Trophoblast cell (in vitro differentiated cells and primary cell): ENCODE results near the gene PRR35.

ENCODE experiments used
- DNase-seq, 2 donors: peaks; one replicate each; pipeline ENCODE4 v3.0.0-alpha.2; 2016
- H2AFZ ChIP-seq: 2 replicates; pipeline ENCODE4 v1.6.1; 2013; ENCODE audit warnings: low read length, moderate library complexity, mild to moderate bottlenecking; ENCODE audit not compliant: insufficient read depth, poor library complexity
- H2AK5ac ChIP-seq: 2 replicates; pipeline ENCODE4 v1.6.1; 2013; ENCODE audit warnings: mild to moderate bottlenecking, low read length
- H2BK120ac ChIP-seq: 2 replicates; pipeline ENCODE4 v1.6.1; 2013; ENCODE audit warnings: low read length, mild to moderate bottlenecking, moderate library complexity; ENCODE audit not compliant: insufficient read depth, poor library complexity
- H2BK12ac ChIP-seq: 2 replicates; pipeline ENCODE4 v1.6.1; 2013; ENCODE audit warnings: mild to moderate bottlenecking, low read length, moderate library complexity
- H2BK5ac ChIP-seq: 2 replicates; pipeline ENCODE4 v1.6.1; 2013; ENCODE audit warnings: low read length, low read depth, moderate library complexity, mild to moderate bottlenecking; ENCODE audit not compliant: poor library complexity
- H3K14ac ChIP-seq: 2 replicates; pipeline ENCODE4 v1.6.1; 2013; ENCODE audit warnings: mild to moderate bottlenecking, low read length
- H3K18ac ChIP-seq: 2 replicates; pipeline ENCODE4 v1.6.1; 2013; ENCODE audit warnings: mild to moderate bottlenecking, low read length
- H3K23ac ChIP-seq: 2 replicates; pipeline ENCODE4 v1.6.1; 2013; ENCODE audit warnings: low read length
- H3K27ac ChIP-seq: 2 replicates; pipeline ENCODE4 v1.5.1; 2013; ENCODE audit warnings: low read depth, mild to moderate bottlenecking, inconsistent platforms, low read length, moderate library complexity
- H3K27me3 ChIP-seq: 2 replicates; pipeline ENCODE4 v1.6.1; 2013; ENCODE audit warnings: inconsistent platforms, mild to moderate bottlenecking, low read length, moderate library complexity; ENCODE audit not compliant: insufficient read depth
- H3K36me3 ChIP-seq, 2 experiments: 1 replicate in 1 of 2; 2 replicates in 1 of 2; pipeline ENCODE4 v1.6.1; 2013; ENCODE audit warnings: low read length in 2 of 2, mild to moderate bottlenecking in 2 of 2, moderate library complexity in 1 of 2; ENCODE audit not compliant: insufficient read depth in 2 of 2, control insufficient read depth in 1 of 2
- H3K4ac ChIP-seq: 2 replicates; pipeline ENCODE4 v1.6.1; 2013; ENCODE audit warnings: low read depth, mild to moderate bottlenecking, low read length, moderate library complexity
- H3K4me1 ChIP-seq, 2 experiments: 1 replicate in 1 of 2; 2 replicates in 1 of 2; pipeline ENCODE4 v1.6.1; 2013; ENCODE audit warnings: low read length in 2 of 2, mild to moderate bottlenecking in 2 of 2, moderate library complexity in 1 of 2; ENCODE audit not compliant: insufficient read depth in 2 of 2, control insufficient read depth in 1 of 2
- H3K4me2 ChIP-seq: 2 replicates; pipeline ENCODE4 v1.6.1; 2013; ENCODE audit warnings: inconsistent platforms, mild to moderate bottlenecking, low read length, moderate library complexity
- H3K4me3 ChIP-seq: 2 replicates; pipeline ENCODE4 v1.5.1; 2013; ENCODE audit warnings: mild to moderate bottlenecking, low read depth, low read length, inconsistent platforms
- H3K79me1 ChIP-seq: one replicate; pipeline ENCODE4 v1.6.1; 2013; ENCODE audit warnings: low read length
- H3K79me2 ChIP-seq: 2 replicates; pipeline ENCODE4 v1.6.1; 2013; ENCODE audit warnings: low read length, mild to moderate bottlenecking; ENCODE audit not compliant: control insufficient read depth, insufficient read depth, poor library complexity
- H3K9ac ChIP-seq: 2 replicates; pipeline ENCODE4 v1.6.1; 2013; ENCODE audit warnings: mild to moderate bottlenecking, low read length
- H3K9me3 ChIP-seq: 2 replicates; pipeline ENCODE4 v1.6.1; 2013; ENCODE audit warnings: low read depth, mild to moderate bottlenecking, control low read depth, inconsistent platforms, low read length; ENCODE audit not compliant: insufficient read depth
- H4K12ac ChIP-seq: 2 replicates; pipeline ENCODE4 v1.6.1; 2013; ENCODE audit warnings: low read depth, mild to moderate bottlenecking, low read length, moderate library complexity
- H4K8ac ChIP-seq: 2 replicates; pipeline ENCODE4 v1.6.1; 2013; ENCODE audit warnings: low read depth, mild to moderate bottlenecking, low read length, moderate library complexity
- H4K91ac ChIP-seq: one replicate; pipeline ENCODE4 v1.6.1; 2013; ENCODE audit warnings: low read depth, mild to moderate bottlenecking, low read length, moderate library complexity
- whole genome bisulfite sequencing: extraction: QIAGEN DNeasy Blood & Tissue Kit; methylation state at CpG from one replicate; pipeline ENCODE4 v1.1.7; 2013; ENCODE audit warnings: missing lambda C conversion rate; ENCODE audit not compliant: insufficient read length, insufficient coverage; ENCODE audit errors: extremely low coverage; 5-methylcytosine and 5-hydroxymethylcytosine counted together

The PRR35 gene

GRCh38 chr16:526181-527014 is 33.8 kb upstream of the PRR35 start:
- peak; percentile 83 to 86 for DNase-seq
- peak overlapping the region; percentile 89 for H3K4me3 ChIP-seq
- peak overlapping the region; percentile 93 for H2BK120ac ChIP-seq
- H3K14ac ChIP-seq = peak overlapping the region; percentile 90
- H3K36me3 ChIP-seq = peaks cover 4 to 8% of the 10 kb centered on the region in 2 experiments
- no peaks in the 10 kb centered on the region for H3K27me3 ChIP-seq
- H3K79me1 ChIP-seq = peaks cover 10% of the 10 kb centered on the region
- peak overlapping the region; percentile 88 for H3K27ac ChIP-seq
- peak overlapping the region; percentile 58 for H2AFZ ChIP-seq
- no peak overlapping the region for H2BK12ac ChIP-seq
- H3K23ac ChIP-seq = no peak overlapping the region
- peak overlapping the region; percentile 93 for H4K12ac ChIP-seq
- H3K79me2 ChIP-seq = peaks cover 20% of the 10 kb centered on the region
- H4K8ac ChIP-seq = peak overlapping the region; percentile 80
- H4K91ac ChIP-seq = peak overlapping the region; percentile 91
- H3K4me2 ChIP-seq = peak overlapping the region; percentile 72
- H2AK5ac ChIP-seq = peak overlapping the region; percentile 51
- peaks cover 25 to 28% of the 10 kb centered on the region in 2 experiments for H3K4me1 ChIP-seq
- H2BK5ac ChIP-seq = peak overlapping the region; percentile 71
- H3K4ac ChIP-seq = peak overlapping the region; percentile 59
- H3K9ac ChIP-seq = peak overlapping the region; percentile 86
- WGBS = no CpG with 5 or more reads among the region's 26 CpGs
- H3K18ac ChIP-seq = peak overlapping the region; percentile 93
- no peaks in the 10 kb centered on the region for H3K9me3 ChIP-seq

DNA sequence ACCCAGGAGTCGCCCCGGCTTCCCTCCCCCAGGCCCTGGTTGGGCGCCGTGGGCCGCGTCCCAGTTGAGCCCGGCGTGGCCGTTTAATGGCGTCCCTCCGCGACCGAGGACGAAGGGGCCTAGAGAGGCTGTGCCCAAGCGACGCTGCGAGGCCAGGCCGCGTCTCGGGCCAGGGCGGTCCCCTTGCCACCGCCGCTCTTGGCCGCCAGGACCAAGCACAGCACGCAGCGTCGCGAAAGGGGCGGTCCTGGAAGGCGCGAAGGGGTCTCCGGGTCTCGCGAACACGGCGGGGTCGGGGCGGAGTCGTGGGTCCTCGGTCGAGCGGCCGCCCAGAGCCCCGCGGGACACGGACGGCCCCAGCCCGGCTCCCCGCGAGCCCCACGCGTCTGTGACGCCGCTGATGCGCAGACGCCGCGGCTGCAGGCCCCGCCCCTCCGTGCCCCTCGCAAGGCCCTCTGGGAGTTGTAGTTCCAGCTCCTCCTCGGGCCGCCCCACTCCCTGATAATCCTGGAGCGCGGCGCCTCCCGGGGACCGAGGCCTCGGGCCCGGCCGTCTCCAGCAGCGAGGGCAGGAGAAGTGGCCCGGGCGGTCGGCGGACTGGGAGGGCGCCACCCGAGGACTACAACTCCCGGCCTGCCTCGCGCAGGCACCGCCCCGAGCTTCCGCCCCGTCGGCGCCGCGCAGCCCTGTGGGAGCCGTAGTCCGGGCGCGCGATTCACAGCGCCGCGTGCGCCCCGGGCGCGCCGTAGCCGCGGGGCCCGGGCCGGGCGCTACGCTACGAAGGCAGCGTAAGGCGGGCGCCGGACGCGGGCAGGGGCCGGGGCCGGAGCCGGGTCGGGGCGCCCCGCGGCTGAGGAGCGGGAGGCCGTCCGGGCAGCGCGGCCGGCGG is 32.9 kb upstream of the PRR35 start, which contains the start of gene CAPN15:
CAPN15 (plus strand) TSS at position 698 of the 889 bp plus-strand sequence. CDS start 19,127 bp downstream, outside the sequence.
- H3K14ac ChIP-seq = peak within 1 kb of the TSS; percentile 90
- H3K18ac ChIP-seq = peak within 1 kb of the TSS; percentile 93
- no peaks in the 10 kb centered on the region for H3K27me3 ChIP-seq
- H3K9ac ChIP-seq = peak within 1 kb of the TSS; percentile 86
- H3K79me1 ChIP-seq = peaks cover 10% of the 10 kb centered on the region
- peak within 1 kb of the TSS; percentile 72 for H3K4me2 ChIP-seq
- DNase-seq = peak; percentile 65 to 84
- peaks cover 23% of the 10 kb centered on the region for H3K79me2 ChIP-seq
- H3K23ac ChIP-seq = no peak within 1 kb of the TSS
- no CpG with 5 or more reads among the region's 129 CpGs for WGBS
- peak within 1 kb of the TSS; percentile 93 for H2BK120ac ChIP-seq
- no peaks in the 10 kb centered on the region for H3K9me3 ChIP-seq
- H3K4me1 ChIP-seq = peaks cover 25 to 28% of the 10 kb centered on the region in 2 experiments
- peak within 1 kb of the TSS; percentile 89 for H3K4me3 ChIP-seq
- peak within 1 kb of the TSS; percentile 95 for H4K91ac ChIP-seq
- H4K8ac ChIP-seq = peak within 1 kb of the TSS; percentile 80
- peak within 1 kb of the TSS; percentile 70 for H2BK12ac ChIP-seq
- peak within 1 kb of the TSS; percentile 93 for H4K12ac ChIP-seq
- peak within 1 kb of the TSS; percentile 99 for H2BK5ac ChIP-seq
- peak within 1 kb of the TSS; percentile 51 for H2AK5ac ChIP-seq
- peak within 1 kb of the TSS; percentile 77 for H3K4ac ChIP-seq
- H3K27ac ChIP-seq = peak within 1 kb of the TSS; percentile 88
- H2AFZ ChIP-seq = peak within 1 kb of the TSS; percentile 82
- peaks cover 4 to 8% of the 10 kb centered on the region in 2 experiments for H3K36me3 ChIP-seq

DNA sequence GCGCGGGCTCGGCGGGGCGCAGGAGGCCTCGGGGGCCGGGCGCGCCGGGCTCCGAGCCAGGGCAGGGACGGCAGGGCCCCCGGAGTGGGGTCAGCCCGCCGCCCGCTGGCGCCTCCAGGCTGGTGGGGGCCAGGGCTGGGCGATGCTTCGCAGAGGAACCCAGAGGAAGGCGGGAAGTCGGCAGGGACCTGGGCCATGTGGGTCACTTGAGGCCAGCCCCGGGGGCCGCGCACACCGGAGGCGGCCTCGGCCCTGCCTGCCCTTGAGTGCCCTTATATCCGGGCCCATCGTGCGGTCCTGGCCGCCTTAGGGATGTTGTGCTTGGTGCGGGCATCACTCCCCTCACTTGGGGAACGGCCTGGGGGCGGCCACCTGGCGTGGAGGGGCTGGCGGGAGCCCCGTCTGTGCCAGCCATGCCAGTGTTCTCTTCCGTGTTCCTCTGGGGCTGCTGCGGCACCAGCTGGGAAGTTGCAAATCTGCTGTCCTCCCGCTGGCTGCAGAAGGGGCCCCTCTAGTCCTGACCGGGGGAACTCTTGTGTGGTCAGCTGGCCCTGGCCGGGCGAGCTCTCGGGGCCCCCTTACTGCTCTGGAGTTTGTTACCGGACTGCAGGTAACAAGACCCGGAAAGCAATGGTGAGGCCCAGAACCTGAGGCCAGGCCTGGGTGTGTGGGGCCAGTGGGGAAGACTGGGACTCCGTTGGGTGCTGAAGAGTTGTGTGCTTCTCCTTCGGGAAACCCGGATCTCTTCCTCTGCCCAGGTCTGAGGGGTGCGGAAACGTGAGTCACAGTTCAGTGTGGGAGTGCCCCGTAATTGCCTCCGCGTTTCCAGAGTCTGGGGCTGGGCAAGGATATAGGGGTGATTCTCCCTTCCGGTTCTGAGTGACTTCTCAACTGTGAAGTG is 31.8 kb upstream of the PRR35 start:
- Histone ChIP-seq H3K4me3 (peak overlapping the region; percentile 76), H3K9me3 (no peaks in the 10 kb centered on the region), H3K27ac (no peak overlapping the region), H3K9ac (peak overlapping the region; percentile 85), H2BK5ac (no peak overlapping the region), H3K23ac (no peak overlapping the region), H4K12ac (peak overlapping the region; percentile 69), H3K14ac (peak overlapping the region; percentile 4), H3K4ac (peak overlapping the region; percentile 3), H2BK120ac (no peak overlapping the region), H3K4me1 (peaks cover 25 to 30% of the 10 kb centered on the region in 2 experiments), H3K79me2 (peaks cover 23% of the 10 kb centered on the region), H2AFZ (peak overlapping the region; percentile 37), H3K36me3 (peaks cover 4 to 8% of the 10 kb centered on the region in 2 experiments), H3K27me3 (no peaks in the 10 kb centered on the region), H2AK5ac (peak overlapping the region; percentile 0), H4K91ac (peak overlapping the region; percentile 71), H4K8ac (peak overlapping the region; percentile 68), H3K79me1 (peaks cover 10% of the 10 kb centered on the region), H2BK12ac (no peak overlapping the region), H3K18ac (peak overlapping the region; percentile 9), H3K4me2 (peak overlapping the region; percentile 72)
- no CpG with 5 or more reads among the region's 55 CpGs for WGBS
- peak; percentile 38 to 54 for DNase-seq
